GM19023 (cell line): ENCODE results near the gene LOXHD1.

ENCODE experiments used
- ATAC-seq: cut with Tn5 transposase; IDR thresholded peaks from one replicate; pipeline ENCODE4 v1.9.1; 2021; ENCODE audit warnings: mild to moderate bottlenecking, moderate library complexity; ENCODE audit not compliant: unreplicated experiment

LOXHD1 gene

GRCh38 chr18:46554406-46555080, 102.5 kb downstream of the LOXHD1 start:
- no peak for ATAC-seq

GRCh38 chr18:46550609-46551008, 106.4 kb downstream of the LOXHD1 start:
- ATAC-seq = no peak

GRCh38 chr18:46547520-46547919, 109.5 kb downstream of the LOXHD1 start:
- no peak for ATAC-seq

DNA sequence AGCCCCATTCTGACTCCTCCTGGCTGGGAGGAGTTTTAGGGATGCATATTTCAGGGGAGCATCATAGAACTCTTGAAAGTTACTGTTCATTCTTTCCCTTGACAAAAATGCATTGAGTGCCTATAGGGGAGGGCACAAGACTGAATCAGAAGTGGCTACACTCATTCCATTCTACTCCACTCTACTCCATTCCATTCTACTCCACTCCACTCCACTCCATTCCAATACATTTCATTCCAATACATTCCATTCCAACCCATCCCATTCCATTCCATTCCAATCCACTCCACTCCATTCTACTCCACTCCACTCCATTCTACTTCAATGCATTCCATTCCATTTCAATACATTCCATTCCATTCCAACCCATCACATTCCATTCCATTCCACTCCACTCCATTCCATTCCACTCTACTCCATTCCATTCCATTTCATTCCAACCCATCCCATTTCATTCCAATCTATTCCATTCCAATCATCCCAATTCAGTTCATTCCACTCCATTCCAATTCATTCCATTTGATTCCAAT, 110.8 kb downstream of the LOXHD1 start:
- ATAC-seq = no peak

DNA sequence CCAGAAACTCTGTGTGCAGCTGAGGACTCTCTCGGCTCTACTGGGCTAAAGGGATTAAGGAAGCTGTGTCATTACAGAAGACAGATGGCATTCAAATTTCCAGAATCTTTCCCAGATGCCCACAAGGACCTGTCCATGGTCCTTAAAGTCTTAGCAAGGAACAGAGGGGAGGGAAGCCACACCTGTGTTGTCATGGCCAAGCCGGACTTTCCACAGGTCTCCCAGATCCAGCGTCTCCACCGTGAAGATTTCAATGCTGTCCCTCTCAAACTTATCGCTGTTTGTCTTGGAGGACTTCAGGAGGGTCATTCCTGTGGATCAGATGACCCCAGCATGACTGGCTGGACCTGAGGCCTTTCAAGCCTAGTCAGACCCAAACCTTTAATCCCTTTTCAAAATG, 114.5 kb downstream of the LOXHD1 start:
- ATAC-seq = no peak

DNA sequence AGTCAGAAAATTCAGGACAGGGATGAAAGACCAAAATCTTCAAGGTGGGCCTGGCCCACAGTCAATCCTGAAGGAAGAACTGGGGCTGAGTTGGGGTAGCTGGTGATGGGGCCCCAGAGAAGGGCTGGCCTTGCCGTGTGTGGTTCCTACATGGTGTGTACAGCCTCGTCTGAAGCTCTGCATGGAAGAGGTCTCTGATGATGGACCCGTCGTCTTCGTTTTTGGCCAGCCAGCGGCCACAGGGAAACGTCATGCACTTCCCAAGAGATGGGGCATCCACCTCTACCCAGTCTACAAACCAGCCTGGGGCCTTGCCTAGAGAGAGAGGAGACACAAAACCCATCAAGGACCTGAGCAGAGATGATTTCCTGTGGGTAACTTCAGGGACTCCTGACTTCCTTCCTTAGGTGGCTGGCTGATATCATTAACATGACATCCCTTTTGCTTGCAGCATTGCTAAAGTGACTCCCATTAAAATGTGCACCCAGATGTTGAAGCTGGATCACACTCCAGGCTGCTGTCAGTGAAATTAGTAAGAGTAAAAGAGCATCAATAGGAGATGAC, 115.3 kb downstream of the LOXHD1 start:
- no peak for ATAC-seq

DNA sequence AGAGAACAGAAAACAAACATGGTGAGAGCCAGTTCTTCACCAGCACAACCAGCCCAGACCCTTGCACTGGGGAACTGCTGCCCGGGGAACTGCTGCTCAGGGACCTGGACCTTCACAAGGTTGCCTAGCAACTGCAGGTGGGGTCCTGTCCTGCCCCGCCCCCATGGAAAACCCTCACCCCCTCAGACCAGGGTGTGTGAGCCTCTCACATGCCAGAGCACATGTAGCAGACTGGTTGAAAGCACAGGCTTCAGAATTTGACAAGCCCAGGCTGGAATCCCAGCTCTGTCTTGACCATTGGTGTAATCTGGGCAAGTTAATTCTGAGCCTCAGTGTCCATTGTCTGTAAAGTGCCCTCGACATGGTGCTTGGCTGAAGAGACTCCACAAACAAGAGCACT, 118.6 kb downstream of the LOXHD1 start:
- no peak for ATAC-seq

GRCh38 chr18:46536215-46536874, 120.7 kb downstream of the LOXHD1 start:
- ATAC-seq = no peak

GRCh38 chr18:46531482-46531881, 125.5 kb downstream of the LOXHD1 start:
- no peak for ATAC-seq

DNA sequence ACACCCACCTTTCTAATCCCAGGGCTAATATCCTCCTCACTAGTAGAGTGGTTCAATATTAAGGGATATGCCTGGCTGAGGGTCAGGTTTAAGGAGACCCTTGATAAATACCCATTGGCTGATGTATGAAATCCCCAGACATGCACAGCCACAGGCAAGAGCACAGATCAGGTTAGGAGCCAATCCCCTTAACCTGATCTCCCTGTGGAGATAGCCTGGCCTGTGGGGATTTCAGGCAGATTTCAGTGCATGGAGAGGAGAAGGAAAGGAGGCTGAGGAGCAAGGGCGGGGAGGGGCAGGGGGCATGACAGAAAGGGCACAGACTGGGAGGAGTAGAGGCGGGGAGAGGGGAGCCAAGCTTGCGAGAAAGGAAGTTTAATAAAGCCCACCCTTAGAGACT, 129.0 kb downstream of the LOXHD1 start:
- ATAC-seq = no peak

- no peak for ATAC-seq
Observed at GRCh38 chr18:46519870-46520269, 137.2 kb downstream of the LOXHD1 start.

DNA sequence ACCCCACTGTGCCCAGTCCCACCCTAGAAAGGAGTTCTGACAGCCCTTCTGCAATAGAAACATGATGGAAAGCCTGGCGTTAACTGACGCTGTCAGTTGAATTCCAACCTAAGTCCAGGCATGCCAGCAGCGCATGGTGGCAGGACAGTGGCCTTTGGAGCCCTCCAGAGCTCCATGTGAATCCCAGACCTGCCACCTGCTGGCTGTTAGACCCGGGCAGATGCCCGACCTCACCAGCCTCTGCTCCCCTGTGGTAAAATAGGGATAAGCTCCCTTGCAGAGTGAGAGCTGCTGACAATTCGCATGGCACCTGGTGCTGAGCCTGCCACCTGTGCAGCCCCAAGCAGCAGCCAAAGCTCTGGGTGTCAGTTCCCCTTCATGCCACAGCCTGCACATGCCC, 138.6 kb downstream of the LOXHD1 start:
- ATAC-seq = no peak

GRCh38 chr18:46516555-46516954, 140.5 kb downstream of the LOXHD1 start:
- no peak for ATAC-seq

DNA sequence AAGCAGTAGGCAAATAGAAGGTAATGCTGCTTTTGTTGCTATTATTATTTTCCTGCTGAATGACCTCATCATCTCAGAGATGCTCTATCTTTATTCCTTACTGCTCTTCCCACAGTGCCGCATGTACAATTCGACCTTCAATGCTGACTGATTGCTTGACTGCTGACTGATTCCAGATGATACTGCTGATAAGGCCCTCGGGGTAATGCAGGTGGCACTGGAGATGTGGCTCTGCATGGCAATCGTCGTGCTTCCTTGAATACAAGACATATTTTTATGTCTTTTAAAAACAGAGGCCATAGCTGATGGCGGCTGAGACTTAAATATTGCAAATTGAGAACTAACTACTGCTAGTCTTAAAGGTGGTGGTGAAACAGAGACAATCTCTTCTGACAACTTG, 146.6 kb downstream of the LOXHD1 start:
- ATAC-seq = no peak

- no peak for ATAC-seq
Observed at GRCh38 chr18:46509530-46509929, 147.5 kb downstream of the LOXHD1 start.

- ATAC-seq = no peak
Observed at GRCh38 chr18:46506974-46507586, 149.9 kb downstream of the LOXHD1 start.

DNA sequence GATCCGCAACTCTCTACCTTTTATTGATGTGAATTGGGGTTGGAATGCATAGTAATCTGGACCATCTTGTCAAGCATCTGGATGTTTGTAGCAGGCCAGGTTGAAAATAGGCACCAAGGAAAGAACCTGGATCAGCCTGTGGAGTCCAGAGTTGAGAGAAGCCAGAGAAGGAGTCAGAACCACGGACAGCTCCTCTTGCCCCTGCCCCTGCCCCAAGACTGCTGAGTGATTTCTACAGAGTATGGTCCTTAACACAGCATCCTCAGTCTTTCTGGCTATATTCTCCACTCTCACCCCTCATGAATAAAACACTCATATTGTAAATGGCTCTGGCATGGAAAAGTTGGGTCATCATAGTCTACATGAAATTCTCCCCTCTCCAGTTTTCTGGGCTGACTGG, 154.6 kb downstream of the LOXHD1 start:
- no peak for ATAC-seq

DNA sequence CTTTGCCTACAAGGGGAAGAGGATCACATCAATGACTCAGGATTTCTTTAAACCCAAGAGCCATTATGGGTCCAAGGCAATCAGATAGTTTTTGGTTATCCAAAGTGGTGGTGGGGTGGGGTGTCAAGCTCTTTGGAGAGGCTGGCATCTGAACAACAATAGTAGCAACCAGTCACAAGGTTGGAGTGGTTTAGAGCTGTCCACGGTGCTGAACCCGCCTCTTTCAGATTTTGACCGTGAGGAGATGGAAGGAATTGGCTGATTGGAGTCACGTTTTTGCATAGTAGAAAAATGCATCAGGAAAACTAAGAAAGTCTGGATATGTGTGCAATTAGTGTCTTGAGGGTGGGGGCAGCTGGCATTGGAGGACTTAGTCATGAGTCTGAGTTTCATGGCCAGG, 159.9 kb downstream of the LOXHD1 start:
- no peak for ATAC-seq

GRCh38 chr18:46488471-46489213, 168.4 kb downstream of the LOXHD1 start:
- no peak for ATAC-seq

GRCh38 chr18:46485675-46486194, 171.3 kb downstream of the LOXHD1 start:
- no peak for ATAC-seq

- ATAC-seq = no peak
Observed at GRCh38 chr18:46484971-46485370, 172.0 kb downstream of the LOXHD1 start.
